ENCODE data around the gene ZNF140. TPM values are rescaled to one million over a fixed set of nuclear protein-coding genes. Genes with fewer than 3 reads are reported as not detected.

Gene ZNF140
- total RNA-seq, result 64.5 TPM

GRCh38 chr12:133080368-133081158, at the start of gene ZNF140:
Gene ZNF140 (plus strand): TSS chr12:133080923. CDS start chr12:133081321, 398 bp downstream.

DNA sequence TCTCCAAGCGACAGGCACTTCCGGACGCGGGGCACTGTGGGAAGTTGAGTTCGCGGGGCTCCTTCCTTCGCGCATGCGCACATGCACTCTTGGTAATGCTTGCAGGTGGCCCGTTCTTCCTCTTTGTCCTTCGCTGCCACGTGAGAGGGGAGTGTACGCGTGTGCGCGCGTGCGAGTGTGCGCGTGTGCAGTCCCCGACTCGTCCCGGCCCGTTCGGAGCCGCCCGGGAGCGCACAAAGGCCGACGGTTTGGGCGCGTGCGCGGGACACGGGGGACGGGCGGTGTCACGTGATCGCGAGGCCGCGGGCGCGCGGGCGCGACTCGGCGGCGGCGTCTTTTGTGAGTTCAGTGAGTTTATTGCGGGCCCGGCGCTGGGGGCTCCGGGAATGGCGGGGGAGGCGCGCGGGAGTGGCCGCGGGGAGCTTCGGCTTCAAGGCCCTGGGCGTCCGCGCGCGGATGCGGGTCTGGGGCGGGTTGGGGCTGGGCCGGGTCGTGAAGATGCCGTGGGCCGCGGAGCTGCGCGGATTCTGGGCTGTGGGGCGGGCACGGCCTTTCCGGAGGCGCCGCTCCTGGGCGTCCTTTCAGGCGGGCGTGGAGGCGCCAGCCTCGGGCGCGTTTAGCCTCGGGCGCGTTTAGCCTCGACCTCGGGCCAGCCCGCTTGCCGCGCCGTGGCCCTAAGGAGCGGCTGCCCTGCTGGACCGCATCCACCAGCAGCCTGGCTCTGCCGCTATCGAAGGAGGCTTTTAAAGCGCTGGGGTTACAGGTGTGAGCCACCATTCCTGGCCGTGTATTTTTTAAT, 43.3 kb upstream of the ZNF140 start, which contains the start of gene ZNF84:
Gene ZNF84, plus strand, starts transcription at position 303 of the 799 bp plus-strand sequence. CDS start 3,959 bp downstream, outside the sequence.

GRCh38 chr12:133130038-133130807, 49.5 kb downstream of the ZNF140 start, which contains the start of the genes ZNF10 and ZNF891:
Gene ZNF10 (plus strand): TSS chr12:133130627. CDS start chr12:133144493, 13,866 bp downstream.
Gene ZNF891 (minus strand): TSS chr12:133130274. CDS start chr12:133121918, 8,356 bp downstream.

Other genes starting within 250 kb of the ZNF140 start
- gene CHFR, start 193.3 kb upstream of the ZNF140 start, total RNA-seq, result 73.2 TPM
- 52.0 TPM for gene ZNF605, start 124.6 kb upstream of the ZNF140 start, total RNA-seq
- gene ZNF26, start 94.6 kb upstream of the ZNF140 start, total RNA-seq, result 32.2 TPM
- gene ZNF84, start 43.4 kb upstream of the ZNF140 start, total RNA-seq, result 192 TPM
- 30.4 TPM for gene ZNF891, start 49.4 kb downstream of the ZNF140 start, total RNA-seq
- gene ZNF10, start 49.7 kb downstream of the ZNF140 start, total RNA-seq, result 40.4 TPM
- 61.7 TPM for gene ZNF268, start 100.6 kb downstream of the ZNF140 start, total RNA-seq
- gene ANHX, start 155.0 kb downstream of the ZNF140 start, total RNA-seq, result not detected

Data from parietal lobe (tissue), 1 donor.